GM12878 (cell line): ENCODE data around the gene NSMCE3.

ENCODE experiments used
- CEBPB ChIP-seq, 2 experiments: fragments of 150-350 bp in 1 of 2; IDR thresholded peaks; 2 replicates each; pipeline ENCODE4 v1.6.1; 2012 to 2014; ENCODE audit warnings: low read depth in 2 of 2, low read length in 2 of 2, borderline replicate concordance in 1 of 2, inconsistent platforms in 1 of 2
- CREB1 ChIP-seq: IDR thresholded peaks from 2 replicates; pipeline ENCODE4 v1.6.1; 2012; ENCODE audit warnings: low read depth, mild to moderate bottlenecking, inconsistent platforms
- EP300 ChIP-seq, 2 experiments: fragments of 150-350 bp in 1 of 2; IDR thresholded peaks; 2 replicates each; pipeline ENCODE4 v1.6.1; 2011 to 2012; ENCODE audit warnings: low read depth in 2 of 2, low read length in 2 of 2, borderline replicate concordance in 1 of 2, improper control_type of control experiment in 1 of 2, inconsistent platforms in 1 of 2; ENCODE audit not compliant: control insufficient read depth in 1 of 2
- ESRRA ChIP-seq: IDR thresholded peaks from 2 replicates; pipeline ENCODE4 v1.6.1; 2012; ENCODE audit warnings: mild to moderate bottlenecking, low read length, improper control_type of control experiment
- ETV6 ChIP-seq, 2 experiments: fragments of 450-650 bp in 1 of 2; IDR thresholded peaks in 1 of 2; conservative IDR thresholded peaks in 1 of 2; 2 replicates each; pipeline ENCODE4 v1.6.1; 2014; ENCODE audit warnings: antibody characterized with exemption in 1 of 2, borderline replicate concordance in 1 of 2, low read depth in 1 of 2, mild to moderate bottlenecking in 1 of 2, moderate library complexity in 1 of 2
- JUND ChIP-seq: IDR thresholded peaks from 2 replicates; pipeline ENCODE4 v1.6.1; 2012; ENCODE audit warnings: low read depth, mild to moderate bottlenecking, low read length, improper control_type of control experiment, moderate library complexity
- MTA2 ChIP-seq: fragments of 450-650 bp; IDR thresholded peaks from 2 replicates; pipeline ENCODE4 v1.6.1; 2016; ENCODE audit warnings: low read depth, mild to moderate bottlenecking, moderate library complexity
- NR2C2 ChIP-seq: IDR thresholded peaks from 2 replicates; pipeline ENCODE4 v1.6.1; 2011; ENCODE audit warnings: borderline replicate concordance, low read depth; ENCODE audit not compliant: control insufficient read depth, insufficient read length
- POLR2A ChIP-seq: IDR thresholded peaks from 2 replicates; pipeline ENCODE4 v1.6.1; 2011; ENCODE audit warnings: low read depth, mild to moderate bottlenecking, low read length
- SREBF2 ChIP-seq: IDR thresholded peaks from 2 replicates; pipeline ENCODE4 v1.6.1; 2012; ENCODE audit warnings: mild to moderate bottlenecking, low read length
- TF ChIP-seq, protein P1 (sequence below): IDR thresholded peaks from 2 replicates; pipeline ENCODE4 v1.6.1; 2012; ENCODE audit warnings: low read depth, low read length, improper control_type of control experiment
- TF ChIP-seq, protein P2 (sequence below): IDR thresholded peaks from 2 replicates; pipeline ENCODE4 v1.6.1; 2011; ENCODE audit warnings: low read depth, mild to moderate bottlenecking, low read length, moderate library complexity, borderline replicate concordance; ENCODE audit errors: extremely low read depth
- TF ChIP-seq, protein P3 (sequence below): fragments of 450-650 bp; formaldehyde crosslinking; IDR thresholded peaks from 2 replicates; pipeline ENCODE4 v1.5.0; 2022; ENCODE audit warnings: mild to moderate bottlenecking, missing genetic modification characterization

DNA sequence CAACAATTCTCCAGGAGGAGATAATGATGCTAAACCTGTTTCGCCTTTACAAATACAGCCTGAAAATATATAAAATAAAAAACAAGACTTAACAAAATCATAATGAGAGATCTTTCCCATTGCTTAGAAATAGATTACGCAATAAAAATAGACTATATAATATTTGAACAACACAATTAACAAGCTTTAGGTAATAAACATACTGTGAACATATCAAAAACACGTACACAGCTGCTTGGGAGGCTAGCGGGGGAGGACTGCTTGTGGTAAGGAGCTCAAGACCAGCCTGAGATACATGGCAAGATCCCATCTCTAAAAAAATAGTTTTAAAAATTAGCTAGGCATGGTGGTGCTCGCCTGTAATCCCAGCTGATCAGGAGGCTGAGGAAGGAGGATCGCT lies 8.7 kb downstream of the NSMCE3 start:
- TF ChIP-seq MTA2 (no peak), POLR2A (no peak), ESRRA (no peak), EP300 (IDR thresholded peaks at IDR 0.05; ENCODE audit: borderline replicate concordance in 1 of 2, control insufficient read depth in 1 of 2, low read depth in 2 of 2, low read length in 2 of 2) (no peak), NR2C2 (no peak), CEBPB (IDR thresholded peaks at IDR 0.05; ENCODE audit: borderline replicate concordance in 1 of 2, low read depth in 2 of 2, low read length in 2 of 2) (no peak), CREB1 (no peak), SREBF2 (no peak), ETV6 (conservative IDR thresholded peaks at IDR 0.05 in 1 of 2, IDR thresholded peaks at IDR 0.05 in 1 of 2; ENCODE audit: borderline replicate concordance in 1 of 2, low read depth in 1 of 2) (no peak), JUND (no peak)
- TF ChIP-seq, protein P1, sequence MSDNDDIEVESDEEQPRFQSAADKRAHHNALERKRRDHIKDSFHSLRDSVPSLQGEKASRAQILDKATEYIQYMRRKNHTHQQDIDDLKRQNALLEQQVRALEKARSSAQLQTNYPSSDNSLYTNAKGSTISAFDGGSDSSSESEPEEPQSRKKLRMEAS: no peak
- TF ChIP-seq, protein P2, sequence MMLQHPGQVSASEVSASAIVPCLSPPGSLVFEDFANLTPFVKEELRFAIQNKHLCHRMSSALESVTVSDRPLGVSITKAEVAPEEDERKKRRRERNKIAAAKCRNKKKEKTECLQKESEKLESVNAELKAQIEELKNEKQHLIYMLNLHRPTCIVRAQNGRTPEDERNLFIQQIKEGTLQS: no peak
- TF ChIP-seq, protein P3, sequence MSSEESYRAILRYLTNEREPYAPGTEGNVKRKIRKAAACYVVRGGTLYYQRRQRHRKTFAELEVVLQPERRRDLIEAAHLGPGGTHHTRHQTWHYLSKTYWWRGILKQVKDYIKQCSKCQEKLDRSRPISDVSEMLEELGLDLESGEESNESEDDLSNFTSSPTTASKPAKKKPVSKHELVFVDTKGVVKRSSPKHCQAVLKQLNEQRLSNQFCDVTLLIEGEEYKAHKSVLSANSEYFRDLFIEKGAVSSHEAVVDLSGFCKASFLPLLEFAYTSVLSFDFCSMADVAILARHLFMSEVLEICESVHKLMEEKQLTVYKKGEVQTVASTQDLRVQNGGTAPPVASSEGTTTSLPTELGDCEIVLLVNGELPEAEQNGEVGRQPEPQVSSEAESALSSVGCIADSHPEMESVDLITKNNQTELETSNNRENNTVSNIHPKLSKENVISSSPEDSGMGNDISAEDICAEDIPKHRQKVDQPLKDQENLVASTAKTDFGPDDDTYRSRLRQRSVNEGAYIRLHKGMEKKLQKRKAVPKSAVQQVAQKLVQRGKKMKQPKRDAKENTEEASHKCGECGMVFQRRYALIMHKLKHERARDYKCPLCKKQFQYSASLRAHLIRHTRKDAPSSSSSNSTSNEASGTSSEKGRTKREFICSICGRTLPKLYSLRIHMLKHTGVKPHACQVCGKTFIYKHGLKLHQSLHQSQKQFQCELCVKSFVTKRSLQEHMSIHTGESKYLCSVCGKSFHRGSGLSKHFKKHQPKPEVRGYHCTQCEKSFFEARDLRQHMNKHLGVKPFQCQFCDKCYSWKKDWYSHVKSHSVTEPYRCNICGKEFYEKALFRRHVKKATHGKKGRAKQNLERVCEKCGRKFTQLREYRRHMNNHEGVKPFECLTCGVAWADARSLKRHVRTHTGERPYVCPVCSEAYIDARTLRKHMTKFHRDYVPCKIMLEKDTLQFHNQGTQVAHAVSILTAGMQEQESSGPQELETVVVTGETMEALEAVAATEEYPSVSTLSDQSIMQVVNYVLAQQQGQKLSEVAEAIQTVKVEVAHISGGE: no peak
